ENCODE results near the gene BIRC2. TPM values are rescaled to one million over a fixed set of nuclear protein-coding genes. Genes with fewer than 3 reads are reported as not detected.

The BIRC2 gene
- polyA plus RNA-seq, 4 donors = 22.1 to 68.5 (median 33.7) TPM

DNA sequence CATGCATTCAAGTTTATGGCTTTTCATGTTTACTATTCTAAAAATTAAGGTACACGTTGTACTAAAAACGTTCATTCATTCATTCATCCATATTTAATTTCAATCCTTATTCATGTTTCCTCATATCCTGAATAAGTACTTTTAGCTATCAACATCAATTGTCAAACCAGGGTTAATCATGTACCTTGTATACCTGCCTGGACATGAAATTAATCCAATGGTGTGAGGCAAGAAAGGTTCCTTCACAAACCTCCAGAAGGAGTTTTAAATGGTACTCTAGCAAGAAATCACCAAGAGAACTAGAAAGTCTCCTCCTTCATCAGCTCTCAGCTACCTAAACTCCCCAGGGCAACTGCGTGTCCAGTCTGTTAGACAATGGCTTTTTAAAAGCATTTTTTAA is 72.2 kb downstream of the BIRC2 start:
- no peak for FAIRE-seq
- Histone ChIP-seq H3K4me1 (ENCODE audit: control insufficient read depth in 3 of 3, insufficient read depth in 2 of 3, low read depth in 1 of 3, low read length in 2 of 3) (peaks cover 0 to 11% (median 0%) of the 10 kb centered on the region in 3 donors), H3K36me3 (ENCODE audit: control insufficient read depth in 3 of 3, insufficient read depth in 2 of 3, low read depth in 1 of 3, low read length in 3 of 3) (peaks cover 0 to 3% (median 0%) of the 10 kb centered on the region in 3 donors), H3K9me3 (ENCODE audit: control insufficient read depth in 2 of 2, insufficient read depth in 1 of 2, low read depth in 1 of 2, low read length in 1 of 2) (peaks cover 0 to 3% of the 10 kb centered on the region in 2 donors), H3K4me3 (ENCODE audit: low read depth in 1 of 3, low read length in 3 of 3) (no peak overlapping the region), H3K27ac (ENCODE audit: low read depth in 1 of 3, low read length in 2 of 3) (no peak overlapping the region), H3K27me3 (ENCODE audit: control insufficient read depth in 3 of 3, insufficient read depth in 3 of 3, low read length in 3 of 3) (no peaks in the 10 kb centered on the region)
- WGBS, 3 donors = 73 to 90% (median 80%) methylated on average over 3 of the region's 3 CpGs
- DNase-seq = no peak

DNA sequence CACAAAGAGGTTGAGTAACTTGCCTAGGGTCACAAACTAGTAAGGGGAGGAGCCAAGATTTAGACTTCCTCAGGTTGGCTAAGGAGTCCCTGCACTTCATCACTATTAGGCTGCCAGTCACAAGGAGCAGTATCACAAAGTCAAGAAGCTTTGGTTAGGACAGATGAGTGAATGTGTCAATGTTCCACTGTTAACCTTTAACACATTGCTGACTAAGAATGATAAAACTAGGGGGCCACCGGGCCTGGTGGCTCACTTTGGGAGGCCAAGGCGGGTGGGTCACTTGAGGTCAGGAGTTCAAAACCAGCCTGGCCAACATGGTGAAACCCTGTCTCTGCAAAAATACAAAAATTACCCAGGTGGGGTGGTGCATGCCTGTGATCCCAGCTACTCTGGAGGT is 73.5 kb downstream of the BIRC2 start:
- DNase-seq (peak in 1 of 2 donors; percentile 29), FAIRE-seq (no peak)
- H3K27ac ChIP-seq (ENCODE audit: low read depth in 1 of 3, low read length in 2 of 3) = no peak overlapping the region
- H3K4me3 ChIP-seq (ENCODE audit: low read depth in 1 of 3, low read length in 3 of 3) = no peak overlapping the region
- H3K9me3 ChIP-seq (ENCODE audit: control insufficient read depth in 2 of 2, insufficient read depth in 1 of 2, low read depth in 1 of 2, low read length in 1 of 2) = peaks cover 0 to 3% of the 10 kb centered on the region in 2 donors
- H3K27me3 ChIP-seq (ENCODE audit: control insufficient read depth in 3 of 3, insufficient read depth in 3 of 3, low read length in 3 of 3) = no peaks in the 10 kb centered on the region
- H3K36me3 ChIP-seq (ENCODE audit: control insufficient read depth in 3 of 3, insufficient read depth in 2 of 3, low read depth in 1 of 3, low read length in 3 of 3) = peaks cover 0 to 7% (median 0%) of the 10 kb centered on the region in 3 donors
- H3K4me1 ChIP-seq (ENCODE audit: control insufficient read depth in 3 of 3, insufficient read depth in 2 of 3, low read depth in 1 of 3, low read length in 2 of 3) = peaks cover 0 to 11% (median 0%) of the 10 kb centered on the region in 3 donors
- 45 to 66% (median 53%) methylated on average over 2 of the region's 2 CpGs for whole genome bisulfite sequencing, 3 donors

DNA sequence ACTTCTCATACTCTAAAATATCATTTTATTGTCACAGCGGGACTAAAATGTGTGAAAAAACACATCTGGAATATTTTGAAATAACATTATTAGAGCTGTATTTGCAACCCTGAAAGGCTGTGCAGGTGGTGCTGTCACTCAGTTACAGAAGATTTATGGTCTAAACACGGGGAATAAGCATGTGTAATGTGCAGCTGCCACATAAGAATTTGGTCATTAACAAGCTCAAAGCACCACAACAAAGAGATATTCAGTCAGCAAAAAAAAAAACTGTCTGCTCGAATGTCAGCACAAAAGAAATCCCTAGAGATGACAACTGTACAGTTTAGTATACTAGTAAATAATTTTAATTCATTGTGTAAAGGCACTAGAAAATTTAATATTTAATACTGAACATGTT is 74.2 kb downstream of the BIRC2 start:
- Histone ChIP-seq H3K9me3 (ENCODE audit: control insufficient read depth in 2 of 2, insufficient read depth in 1 of 2, low read depth in 1 of 2, low read length in 1 of 2) (peaks cover 0 to 3% of the 10 kb centered on the region in 2 donors), H3K4me3 (ENCODE audit: low read depth in 1 of 3, low read length in 3 of 3) (no peak overlapping the region), H3K27me3 (ENCODE audit: control insufficient read depth in 3 of 3, insufficient read depth in 3 of 3, low read length in 3 of 3) (no peaks in the 10 kb centered on the region), H3K4me1 (ENCODE audit: control insufficient read depth in 3 of 3, insufficient read depth in 2 of 3, low read depth in 1 of 3, low read length in 2 of 3) (peaks cover 0 to 11% (median 0%) of the 10 kb centered on the region in 3 donors), H3K36me3 (ENCODE audit: control insufficient read depth in 3 of 3, insufficient read depth in 2 of 3, low read depth in 1 of 3, low read length in 3 of 3) (peaks cover 0 to 7% (median 0%) of the 10 kb centered on the region in 3 donors), H3K27ac (ENCODE audit: low read depth in 1 of 3, low read length in 2 of 3) (no peak overlapping the region)
- DNase-seq (no peak), FAIRE-seq (no peak)
- WGBS, 3 donors = 30 to 47% (median 45%) methylated on average over 3 of the region's 3 CpGs

GRCh38 chr11:102422817-102423712 is 76.1 kb downstream of the BIRC2 start:
- no peak overlapping the region for H3K27ac ChIP-seq (ENCODE audit: low read depth in 1 of 3, low read length in 2 of 3)
- H3K4me1 ChIP-seq (ENCODE audit: control insufficient read depth in 3 of 3, insufficient read depth in 2 of 3, low read depth in 1 of 3, low read length in 2 of 3) = peaks cover 0 to 11% (median 0%) of the 10 kb centered on the region in 3 donors
- FAIRE-seq (no peak), DNase-seq (no peak)
- H3K4me3 ChIP-seq (ENCODE audit: low read depth in 1 of 3, low read length in 3 of 3) = no peak overlapping the region
- no peaks in the 10 kb centered on the region for H3K27me3 ChIP-seq (ENCODE audit: control insufficient read depth in 3 of 3, insufficient read depth in 3 of 3, low read length in 3 of 3)
- peaks cover 0 to 10% (median 0%) of the 10 kb centered on the region in 3 donors for H3K36me3 ChIP-seq (ENCODE audit: control insufficient read depth in 3 of 3, insufficient read depth in 2 of 3, low read depth in 1 of 3, low read length in 3 of 3)
- 78 to 84% (median 80%) methylated on average over 4 of the region's 4 CpGs for WGBS, 3 donors
- H3K9me3 ChIP-seq (ENCODE audit: control insufficient read depth in 2 of 2, insufficient read depth in 1 of 2, low read depth in 1 of 2, low read length in 1 of 2) = no peaks in the 10 kb centered on the region

GRCh38 chr11:102423936-102424335 is 76.9 kb downstream of the BIRC2 start:
- H3K27me3 ChIP-seq (ENCODE audit: control insufficient read depth in 3 of 3, insufficient read depth in 3 of 3, low read length in 3 of 3) = no peaks in the 10 kb centered on the region
- H3K4me3 ChIP-seq (ENCODE audit: low read depth in 1 of 3, low read length in 3 of 3) = no peak overlapping the region
- no peak overlapping the region for H3K27ac ChIP-seq (ENCODE audit: low read depth in 1 of 3, low read length in 2 of 3)
- no peaks in the 10 kb centered on the region for H3K9me3 ChIP-seq (ENCODE audit: control insufficient read depth in 2 of 2, insufficient read depth in 1 of 2, low read depth in 1 of 2, low read length in 1 of 2)
- WGBS, 3 donors = 90 to 100% (median 97%) methylated on average over 1 of the region's 1 CpG
- H3K36me3 ChIP-seq (ENCODE audit: control insufficient read depth in 3 of 3, insufficient read depth in 2 of 3, low read depth in 1 of 3, low read length in 3 of 3) = peaks cover 0 to 13% (median 0%) of the 10 kb centered on the region in 3 donors
- DNase-seq (no peak), FAIRE-seq (no peak)
- peaks cover 0 to 11% (median 0%) of the 10 kb centered on the region in 3 donors for H3K4me1 ChIP-seq (ENCODE audit: control insufficient read depth in 3 of 3, insufficient read depth in 2 of 3, low read depth in 1 of 3, low read length in 2 of 3)

GRCh38 chr11:102426000-102426399 is 79.0 kb downstream of the BIRC2 start:
- WGBS, 3 donors = 78 to 84% (median 80%) methylated on average over 2 of the region's 2 CpGs
- H3K9me3 ChIP-seq (ENCODE audit: control insufficient read depth in 2 of 2, insufficient read depth in 1 of 2, low read depth in 1 of 2, low read length in 1 of 2) = no peaks in the 10 kb centered on the region
- H3K36me3 ChIP-seq (ENCODE audit: control insufficient read depth in 3 of 3, insufficient read depth in 2 of 3, low read depth in 1 of 3, low read length in 3 of 3) = peaks cover 0 to 14% (median 0%) of the 10 kb centered on the region in 3 donors
- DNase-seq (no peak), FAIRE-seq (no peak)
- no peak overlapping the region for H3K4me3 ChIP-seq (ENCODE audit: low read depth in 1 of 3, low read length in 3 of 3)
- H3K27me3 ChIP-seq (ENCODE audit: control insufficient read depth in 3 of 3, insufficient read depth in 3 of 3, low read length in 3 of 3) = no peaks in the 10 kb centered on the region
- peaks cover 0 to 8% (median 3%) of the 10 kb centered on the region in 3 donors for H3K4me1 ChIP-seq (ENCODE audit: control insufficient read depth in 3 of 3, insufficient read depth in 2 of 3, low read depth in 1 of 3, low read length in 2 of 3)
- H3K27ac ChIP-seq (ENCODE audit: low read depth in 1 of 3, low read length in 2 of 3) = no peak overlapping the region

DNA sequence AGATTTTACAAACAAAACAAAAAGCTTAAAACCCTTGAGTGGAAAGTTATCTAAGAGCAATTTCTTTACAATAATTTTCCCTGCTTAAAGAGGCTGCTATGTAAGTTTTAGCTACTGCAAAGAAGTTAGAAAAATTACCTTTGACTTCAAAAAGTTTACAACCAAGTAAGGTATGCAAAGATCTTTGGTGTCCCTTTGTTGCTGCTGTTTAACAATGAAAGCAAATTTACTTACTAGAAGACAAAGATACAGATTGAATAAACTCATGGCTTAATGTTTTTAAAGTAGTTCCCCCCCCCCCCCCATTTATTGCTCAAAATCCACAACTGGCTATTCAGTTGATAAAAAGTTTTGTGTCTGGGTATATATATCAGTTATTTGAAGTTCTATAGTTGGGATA is 79.6 kb downstream of the BIRC2 start:
- Histone ChIP-seq H3K27me3 (ENCODE audit: control insufficient read depth in 3 of 3, insufficient read depth in 3 of 3, low read length in 3 of 3) (no peaks in the 10 kb centered on the region), H3K4me3 (ENCODE audit: low read depth in 1 of 3, low read length in 3 of 3) (no peak overlapping the region), H3K27ac (ENCODE audit: low read depth in 1 of 3, low read length in 2 of 3) (no peak overlapping the region), H3K4me1 (ENCODE audit: control insufficient read depth in 3 of 3, insufficient read depth in 2 of 3, low read depth in 1 of 3, low read length in 2 of 3) (peaks cover 0 to 8% (median 3%) of the 10 kb centered on the region in 3 donors), H3K9me3 (ENCODE audit: control insufficient read depth in 2 of 2, insufficient read depth in 1 of 2, low read depth in 1 of 2, low read length in 1 of 2) (no peaks in the 10 kb centered on the region), H3K36me3 (ENCODE audit: control insufficient read depth in 3 of 3, insufficient read depth in 2 of 3, low read depth in 1 of 3, low read length in 3 of 3) (peaks cover 0 to 14% (median 0%) of the 10 kb centered on the region in 3 donors)
- FAIRE-seq (no peak), DNase-seq (no peak)

DNA sequence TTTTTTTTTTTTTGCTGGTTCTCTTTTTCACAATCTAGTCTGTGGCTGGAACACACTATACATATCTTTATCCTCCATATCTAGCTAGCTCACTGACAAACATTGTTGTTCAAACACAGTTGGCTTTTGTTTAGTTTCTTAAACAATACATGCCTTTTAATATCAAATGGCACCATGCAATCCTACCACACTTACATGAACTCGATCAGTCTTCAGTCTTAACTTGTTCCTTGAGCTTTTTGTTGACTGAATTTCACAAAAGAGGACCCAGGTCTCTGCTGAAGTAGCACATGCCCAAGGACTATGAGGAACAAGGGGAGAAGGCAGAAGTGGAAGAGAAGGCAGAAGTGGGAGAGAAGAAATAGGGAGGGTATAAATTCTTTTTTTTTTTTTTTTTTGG is 80.1 kb downstream of the BIRC2 start:
- FAIRE-seq = no peak
- H3K27ac ChIP-seq (ENCODE audit: low read depth in 1 of 3, low read length in 2 of 3) = no peak overlapping the region
- WGBS, 3 donors = 0% methylated on average over 1 of the region's 1 CpG
- no peaks in the 10 kb centered on the region for H3K27me3 ChIP-seq (ENCODE audit: control insufficient read depth in 3 of 3, insufficient read depth in 3 of 3, low read length in 3 of 3)
- no peak for DNase-seq
- no peak overlapping the region for H3K4me3 ChIP-seq (ENCODE audit: low read depth in 1 of 3, low read length in 3 of 3)
- no peaks in the 10 kb centered on the region for H3K9me3 ChIP-seq (ENCODE audit: control insufficient read depth in 2 of 2, insufficient read depth in 1 of 2, low read depth in 1 of 2, low read length in 1 of 2)
- H3K4me1 ChIP-seq (ENCODE audit: control insufficient read depth in 3 of 3, insufficient read depth in 2 of 3, low read depth in 1 of 3, low read length in 2 of 3) = peaks cover 0 to 8% (median 3%) of the 10 kb centered on the region in 3 donors
- H3K36me3 ChIP-seq (ENCODE audit: control insufficient read depth in 3 of 3, insufficient read depth in 2 of 3, low read depth in 1 of 3, low read length in 3 of 3) = peaks cover 0 to 14% (median 0%) of the 10 kb centered on the region in 3 donors

Measured in small intestine (tissue), 7 donors.